HCT116 (cell line): ENCODE results near the gene CAPN15. TPM values are rescaled to one million over a fixed set of nuclear protein-coding genes. Genes with fewer than 3 reads are reported as not detected.

Experiments
- ATAC-seq: fragments of 200-7000 bp; cut with Tn5 transposase; 2 replicates; pipeline ENCODE4 v1.9.1; 2020; ENCODE audit warnings: mild to moderate bottlenecking, moderate library complexity
- BruUV-seq: library from RNA; stranded (reverse); fragments of 400-500 nt; replicated peaks from 2 replicates; lab custom pipeline; 2021; lab: Mats Ljungman, UMichigan
- CTCF ChIA-PET: fragments of 300-600 bp; sonication (Branson Sonifier 250); formaldehyde crosslinking; loops from one replicate; lab custom pipeline; 2021; ENCODE audit warnings: antibody characterized with exemption; lab: Charles Lee
- POLR2A ChIA-PET: fragments of 300-600, 350-600 bp; sonication (Branson Sonifier 250); formaldehyde crosslinking; loops from one replicate; lab custom pipeline; 2021; ENCODE audit warnings: antibody characterized with exemption; lab: Charles Lee
- RAD21 ChIA-PET, 2 experiments: fragments of 300-600 bp; sonication (Branson Sonifier 250); formaldehyde crosslinking; loops; one replicate each; lab custom pipeline; 2023; ENCODE audit warnings: low total read pairs in 2 of 2; ENCODE audit not compliant: uncharacterized antibody in 2 of 2, unreplicated experiment in 2 of 2, low non-redundant PET in 1 of 2; lab: Charles Lee
- DNase-seq: peaks from one replicate; pipeline ENCODE4 v3.0.0-alpha.2; 2010; ENCODE audit warnings: low read depth, low spot score
- H2AFZ ChIP-seq: fragments of 200-600 bp; shearing (Covaris generic), sonication (generic); 2 replicates; pipeline ENCODE4 v1.6.1; 2017; ENCODE audit warnings: low read depth, mixed run types, mixed read lengths, antibody characterized with exemption, low read length; ENCODE audit not compliant: poor library complexity, severe bottlenecking
- H3K27ac ChIP-seq: 2 replicates; pipeline ENCODE4 v1.5.1; 2012; ENCODE audit warnings: low read depth, low read length
- H3K27me3 ChIP-seq: fragments of 200-600 bp; sonication (generic); 2 replicates; pipeline ENCODE4 v1.6.1; 2016; ENCODE audit warnings: mixed run types, low read length, mixed read lengths; ENCODE audit not compliant: insufficient read depth
- H3K36me3 ChIP-seq, 2 experiments: fragments of 200-500 bp in 1 of 2; fragments of 200-600 bp in 1 of 2; sonication (Bioruptor generic) in 1 of 2; sonication (generic) in 1 of 2; 2 replicates each; pipeline versions ENCODE4 v1.5.1 to v1.6.1; 2014 to 2016; ENCODE audit warnings: low read length in 2 of 2, inconsistent platforms in 1 of 2, mixed read lengths in 1 of 2, mixed run types in 1 of 2; ENCODE audit not compliant: insufficient read depth in 2 of 2, control insufficient read depth in 1 of 2
- H3K4me1 ChIP-seq, 2 experiments: fragments of 200-600 bp in 1 of 2; sonication (generic) in 1 of 2; 2 replicates each; pipeline versions ENCODE4 v1.5.1 to v1.6.1; 2012 to 2017; ENCODE audit warnings: low read length in 2 of 2, inconsistent platforms in 1 of 2, mild to moderate bottlenecking in 1 of 2, mixed read lengths in 1 of 2, mixed run types in 1 of 2, moderate library complexity in 1 of 2; ENCODE audit not compliant: insufficient read depth in 2 of 2, control insufficient read depth in 1 of 2
- H3K4me2 ChIP-seq: fragments of 200-600 bp; sonication (generic); 2 replicates; pipeline ENCODE4 v1.6.1; 2017; ENCODE audit warnings: mixed run types, low read length, mixed read lengths
- H3K4me3 ChIP-seq, 2 experiments: fragments of 200-600 bp in 1 of 2; sonication (generic) in 1 of 2; replicated peaks in 1 of 2; 2 replicates each; pipeline ENCODE4 v1.5.1; 2011 to 2016; ENCODE audit warnings: low read length in 2 of 2, control low read depth in 1 of 2, low read depth in 1 of 2, mild to moderate bottlenecking in 1 of 2, mixed read lengths in 1 of 2, mixed run types in 1 of 2
- H3K79me2 ChIP-seq: fragments of 200-600 bp; sonication (generic); 2 replicates; pipeline ENCODE4 v1.6.1; 2017; ENCODE audit warnings: mild to moderate bottlenecking, mixed run types, low read length, moderate library complexity, mixed read lengths; ENCODE audit not compliant: insufficient read depth
- H3K9ac ChIP-seq: fragments of 200-600 bp; sonication (generic); 2 replicates; pipeline ENCODE4 v1.6.1; 2016; ENCODE audit warnings: low read length, mixed read lengths
- H3K9me2 ChIP-seq: fragments of 200-600 bp; sonication (generic), shearing (Covaris generic); 2 replicates; pipeline ENCODE4 v1.6.1; 2017; ENCODE audit warnings: mixed run types, mild to moderate bottlenecking, moderate library complexity; ENCODE audit not compliant: insufficient read depth
- H3K9me3 ChIP-seq, 2 experiments: fragments of 200-500 bp in 1 of 2; fragments of 200-600 bp in 1 of 2; sonication (Bioruptor generic) in 1 of 2; sonication (generic) in 1 of 2; 2 replicates each; pipeline ENCODE4 v1.6.1; 2014 to 2017; ENCODE audit warnings: low read length in 2 of 2, mixed read lengths in 2 of 2, inconsistent platforms in 1 of 2, low read depth in 1 of 2, mild to moderate bottlenecking in 1 of 2, mixed run types in 1 of 2, moderate library complexity in 1 of 2; ENCODE audit not compliant: control insufficient read depth in 1 of 2, insufficient read depth in 1 of 2
- H4K20me1 ChIP-seq: fragments of 200-600 bp; sonication (generic), shearing (Covaris generic); 2 replicates; pipeline ENCODE4 v1.6.1; 2017; ENCODE audit warnings: mixed run types, mild to moderate bottlenecking, moderate library complexity; ENCODE audit not compliant: insufficient read depth
- ELF1 ChIP-seq: IDR thresholded peaks from 2 replicates; pipeline ENCODE4 v1.6.1; 2012; ENCODE audit warnings: low read depth, borderline replicate concordance
- FOSL1 ChIP-seq: IDR thresholded peaks from 2 replicates; pipeline ENCODE4 v1.6.1; 2012; ENCODE audit warnings: low read depth
- MAX ChIP-seq: IDR thresholded peaks from 2 replicates; pipeline ENCODE4 v1.6.1; 2012
- POLR2AphosphoS5 ChIP-seq: IDR thresholded peaks from 2 replicates; pipeline ENCODE4 v1.6.1; 2011; ENCODE audit warnings: mild to moderate bottlenecking, low read depth, low read length, moderate library complexity
- RAD21 ChIP-seq: IDR thresholded peaks from 2 replicates; pipeline ENCODE4 v1.6.1; 2012; ENCODE audit warnings: low read depth, mild to moderate bottlenecking
- REST ChIP-seq: IDR thresholded peaks from 2 replicates; pipeline ENCODE4 v1.6.1; 2012; ENCODE audit warnings: low read depth
- SIN3A ChIP-seq: IDR thresholded peaks from 2 replicates; pipeline ENCODE4 v1.6.1; 2012; ENCODE audit warnings: low read depth
- SRF ChIP-seq: IDR thresholded peaks from 2 replicates; pipeline ENCODE4 v1.6.1; 2012; ENCODE audit warnings: low read depth
- TCF7L2 ChIP-seq: IDR thresholded peaks from 2 replicates; pipeline ENCODE4 v1.7.0; 2011; ENCODE audit warnings: borderline replicate concordance, inconsistent platforms; ENCODE audit not compliant: insufficient read depth, insufficient read length; ENCODE audit errors: extremely low read depth
- YY1 ChIP-seq: IDR thresholded peaks from 2 replicates; pipeline ENCODE4 v1.6.1; 2011; ENCODE audit warnings: low read length, low read depth, moderate library complexity, mild to moderate bottlenecking; ENCODE audit not compliant: insufficient replicate concordance; ENCODE audit errors: extremely low read depth
- ZNF274 ChIP-seq: fragments of 200-500 bp; sonication (Bioruptor generic); IDR thresholded peaks from 2 replicates; pipeline ENCODE4 v1.6.1; 2014; ENCODE audit warnings: mild to moderate bottlenecking, low read depth, low read length, inconsistent platforms
- intact Hi-C: fragments of 100-400 bp; cut with micrococcal nuclease; formaldehyde crosslinking; loops from 2 replicates; pipeline ENCODE4 v1.10.0; 2022
- total RNA-seq: library from RNA; stranded (reverse); gene quantifications from one replicate; pipeline ENCODE4 v1.2.1, GENCODE V29; 2021; ENCODE audit not compliant: unreplicated experiment

The CAPN15 gene
- total RNA-seq, 1 experiment from 2014 or later, result 39.0 TPM

DNA sequence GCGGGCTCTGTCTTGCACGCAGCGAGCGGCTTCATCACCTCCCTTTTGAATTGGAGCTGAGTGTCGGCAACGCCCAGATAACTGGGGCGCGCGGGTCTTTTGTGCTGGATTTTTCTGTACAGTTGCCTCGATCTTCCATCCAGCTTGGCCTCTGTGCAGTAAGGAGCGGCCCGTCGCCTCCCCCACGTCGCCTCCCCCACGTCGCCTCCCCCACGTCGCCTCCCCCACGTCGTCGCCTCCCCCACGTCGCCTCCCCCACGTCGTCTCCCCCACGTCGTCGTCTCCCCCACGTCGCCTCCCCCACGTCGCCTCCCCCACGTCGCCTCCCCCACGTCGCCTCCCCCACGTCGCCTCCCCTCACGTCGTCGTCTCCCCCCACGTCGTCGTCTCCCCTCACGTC is 17.0 kb downstream of the CAPN15 start:
- ChIA-PET RAD21 (no interaction called here), CTCF (no interaction called here), POLR2A (no interaction called here)
- no peaks in the 10 kb centered on the region for H3K27me3 ChIP-seq
- H3K9me3 ChIP-seq, result no peaks in the 10 kb centered on the region
- H3K4me2 ChIP-seq, result no peak overlapping the region
- H3K4me1 ChIP-seq, result no peaks in the 10 kb centered on the region
- no peak for TF ChIP-seq SIN3A
- no peak for TF ChIP-seq ZNF274
- no peak for TF ChIP-seq RAD21
- no peak for TF ChIP-seq TCF7L2
- TF ChIP-seq SRF, result no peak
- TF ChIP-seq YY1, result no peak
- no peak for TF ChIP-seq POLR2AphosphoS5
- TF ChIP-seq MAX, result no peak
- TF ChIP-seq ELF1, result no peak
- TF ChIP-seq FOSL1, result no peak
- TF ChIP-seq REST, result no peak
- H4K20me1 ChIP-seq, result no peaks in the 10 kb centered on the region
- no peak overlapping the region for H3K9ac ChIP-seq
- peaks cover 32% of the 10 kb centered on the region for H3K79me2 ChIP-seq
- H3K9me2 ChIP-seq, result no peaks in the 10 kb centered on the region
- H3K36me3 ChIP-seq, result no peaks in the 10 kb centered on the region
- ATAC-seq, result no peak
- no TSS peak for BruUV-seq
- H2AFZ ChIP-seq, result no peak overlapping the region
- no peak overlapping the region for H3K4me3 ChIP-seq
- DNase-seq, result no peak
- intact Hi-C loops, result no loop called here
- no peak overlapping the region for H3K27ac ChIP-seq
